ENCODE data around the gene AFF3. TPM values are rescaled to one million over a fixed set of nuclear protein-coding genes. Genes with fewer than 3 reads are reported as not detected.

The AFF3 gene
- total and polyA plus RNA-seq, 2 of the 8 experiments (the other 6 are each of a cell fraction or from before 2014, with no cell fraction given), result 0.27 to 3.0 TPM

DNA sequence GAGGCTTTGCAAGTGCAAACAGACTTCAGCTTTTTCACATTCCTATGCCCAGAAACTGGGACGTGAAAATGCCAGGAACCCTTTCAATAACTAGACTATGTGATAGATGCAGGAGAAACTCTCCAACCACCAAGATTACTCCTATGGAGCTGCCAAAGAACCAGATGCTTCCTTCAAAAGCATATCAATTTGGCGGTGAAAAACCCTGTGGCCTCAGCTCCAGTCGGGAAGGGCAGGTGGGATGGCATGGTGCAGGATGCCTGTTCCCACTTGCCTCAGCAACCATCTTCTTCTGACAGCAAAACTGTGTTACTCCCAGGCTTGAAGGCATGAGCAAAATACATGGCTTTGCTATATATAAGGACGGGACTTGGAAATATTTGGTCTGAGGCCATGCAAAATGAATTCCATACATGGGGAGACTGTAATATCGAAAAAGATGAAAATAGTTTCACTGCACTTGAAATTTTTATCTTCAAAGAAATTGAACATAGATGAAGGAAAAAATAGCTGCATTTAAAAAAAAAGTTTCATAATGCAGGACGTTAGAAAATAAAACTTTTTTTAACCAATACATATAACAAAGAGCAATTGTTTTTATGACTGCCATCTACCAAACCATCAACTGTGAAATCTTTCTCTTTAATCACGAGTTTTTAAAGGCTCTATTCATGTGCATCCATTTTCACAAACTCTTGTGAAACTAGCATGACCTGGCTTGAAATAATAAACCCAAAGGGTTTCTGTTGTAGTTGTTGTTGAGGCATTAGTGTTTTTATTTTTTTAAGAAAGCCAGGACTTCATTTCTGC is 99.1 kb downstream of the AFF3 start (continued):
- no peak for TF ChIP-seq USF2 (IDR thresholded peaks at IDR 0.05; ENCODE audit: low read length)
- no peak for TF ChIP-seq BRCA1 (IDR thresholded peaks at IDR 0.05; ENCODE audit: low read depth, low read length)
- no peak for TF ChIP-seq JUND (IDR thresholded peaks at IDR 0.05; ENCODE audit: low read length)
- TF ChIP-seq POLR2A (IDR thresholded peaks at IDR 0.05; ENCODE audit: control extremely low read depth in 1 of 2, low read depth in 2 of 2, low read length in 2 of 2), result no peak
- TF ChIP-seq EZH2 (IDR thresholded peaks at IDR 0.05; ENCODE audit: low read depth, low read length, severe bottlenecking), result no peak
- no peak for TF ChIP-seq EP300 (IDR thresholded peaks at IDR 0.05; ENCODE audit: borderline replicate concordance in 1 of 2, low read depth in 2 of 2, low read length in 2 of 2)
